COR-L47 (cell line): Measurements from ENCODE around the gene GREB1L.
A peak's percentile ranks its signal among the peaks of the same experiment; 100 is the strongest.
"Not testable (repeated sequence)": the region's sequence is repeated elsewhere in the genome, so short reads cannot be mapped to it uniquely, and the experiment has no call there.

Experiments used
- DNase-seq: peaks from one replicate; lab custom pipeline; 2025; lab: John Stamatoyannopoulos, UW

Gene GREB1L

GRCh38 chr18:21366896-21367295 is 124.9 kb downstream of the GREB1L start:
- no peak for DNase-seq

GRCh38 chr18:21369146-21369545 is 127.1 kb downstream of the GREB1L start:
- no peak for DNase-seq

GRCh38 chr18:21369597-21369996 is 127.6 kb downstream of the GREB1L start:
- not testable (repeated sequence) for DNase-seq

- no peak for DNase-seq
These were observed 141.0 kb downstream of the GREB1L start for GRCh38 chr18:21383031-21383430.

GRCh38 chr18:21386523-21387240 is 144.7 kb downstream of the GREB1L start:
- DNase-seq: peak; percentile 54

GRCh38 chr18:21387886-21388285 is 145.9 kb downstream of the GREB1L start:
- DNase-seq: no peak

GRCh38 chr18:21389283-21389682 is 147.3 kb downstream of the GREB1L start:
- DNase-seq: no peak

GRCh38 chr18:21389903-21390302 is 147.9 kb downstream of the GREB1L start:
- no peak for DNase-seq

GRCh38 chr18:21391074-21391673 is 149.1 kb downstream of the GREB1L start:
- DNase-seq: peak; percentile 66

- DNase-seq: no peak
These were observed 152.0 kb downstream of the GREB1L start for GRCh38 chr18:21393986-21394385.

GRCh38 chr18:21398121-21398520 is 156.1 kb downstream of the GREB1L start:
- DNase-seq: no peak

- DNase-seq: no peak
These were observed 160.2 kb downstream of the GREB1L start for GRCh38 chr18:21402272-21402671.

- no peak for DNase-seq
These were observed 162.4 kb downstream of the GREB1L start for GRCh38 chr18:21404426-21404825.

GRCh38 chr18:21406116-21406515 is 164.1 kb downstream of the GREB1L start:
- no peak for DNase-seq

GRCh38 chr18:21408681-21409080 is 166.6 kb downstream of the GREB1L start:
- DNase-seq: no peak

GRCh38 chr18:21433436-21433835 is 191.4 kb downstream of the GREB1L start:
- no peak for DNase-seq

GRCh38 chr18:21439431-21439846 is 197.4 kb downstream of the GREB1L start:
- DNase-seq: no peak

GRCh38 chr18:21441670-21442069 is 199.6 kb downstream of the GREB1L start:
- DNase-seq: no peak

- DNase-seq: no peak
These were observed 201.9 kb downstream of the GREB1L start for GRCh38 chr18:21443776-21444464.

GRCh38 chr18:21444465-21445212 is 202.6 kb downstream of the GREB1L start:
- peak; percentile 57 for DNase-seq

GRCh38 chr18:21448299-21448698 is 206.3 kb downstream of the GREB1L start:
- no peak for DNase-seq
